Measurements from ENCODE around the gene AASS. TPM values are rescaled to one million over a fixed set of nuclear protein-coding genes. Genes with fewer than 3 reads are reported as not detected.

Gene AASS
- total RNA-seq, 3 donors from 2014 or later, result 4.1 to 14.1 (median 7.4) TPM

- H3K36me3 ChIP-seq (ENCODE audit: low read depth), result no peaks in the 10 kb centered on the region
- H3K9me3 ChIP-seq, result no peaks in the 10 kb centered on the region
- TF ChIP-seq, protein P1, sequence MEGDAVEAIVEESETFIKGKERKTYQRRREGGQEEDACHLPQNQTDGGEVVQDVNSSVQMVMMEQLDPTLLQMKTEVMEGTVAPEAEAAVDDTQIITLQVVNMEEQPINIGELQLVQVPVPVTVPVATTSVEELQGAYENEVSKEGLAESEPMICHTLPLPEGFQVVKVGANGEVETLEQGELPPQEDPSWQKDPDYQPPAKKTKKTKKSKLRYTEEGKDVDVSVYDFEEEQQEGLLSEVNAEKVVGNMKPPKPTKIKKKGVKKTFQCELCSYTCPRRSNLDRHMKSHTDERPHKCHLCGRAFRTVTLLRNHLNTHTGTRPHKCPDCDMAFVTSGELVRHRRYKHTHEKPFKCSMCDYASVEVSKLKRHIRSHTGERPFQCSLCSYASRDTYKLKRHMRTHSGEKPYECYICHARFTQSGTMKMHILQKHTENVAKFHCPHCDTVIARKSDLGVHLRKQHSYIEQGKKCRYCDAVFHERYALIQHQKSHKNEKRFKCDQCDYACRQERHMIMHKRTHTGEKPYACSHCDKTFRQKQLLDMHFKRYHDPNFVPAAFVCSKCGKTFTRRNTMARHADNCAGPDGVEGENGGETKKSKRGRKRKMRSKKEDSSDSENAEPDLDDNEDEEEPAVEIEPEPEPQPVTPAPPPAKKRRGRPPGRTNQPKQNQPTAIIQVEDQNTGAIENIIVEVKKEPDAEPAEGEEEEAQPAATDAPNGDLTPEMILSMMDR (IDR thresholded peaks at IDR 0.05), result no peak
- intact Hi-C loops (cut with DNase I, micrococcal nuclease), result no loop called here
- DNase-seq, result no peak
- no peaks in the 10 kb centered on the region for H3K4me1 ChIP-seq (ENCODE audit: low read depth)
- ATAC-seq, result no peak
- no peak overlapping the region for H3K4me3 ChIP-seq
Measured at GRCh38 chr7:122072272-122072671, 71.8 kb downstream of the AASS start.

DNA sequence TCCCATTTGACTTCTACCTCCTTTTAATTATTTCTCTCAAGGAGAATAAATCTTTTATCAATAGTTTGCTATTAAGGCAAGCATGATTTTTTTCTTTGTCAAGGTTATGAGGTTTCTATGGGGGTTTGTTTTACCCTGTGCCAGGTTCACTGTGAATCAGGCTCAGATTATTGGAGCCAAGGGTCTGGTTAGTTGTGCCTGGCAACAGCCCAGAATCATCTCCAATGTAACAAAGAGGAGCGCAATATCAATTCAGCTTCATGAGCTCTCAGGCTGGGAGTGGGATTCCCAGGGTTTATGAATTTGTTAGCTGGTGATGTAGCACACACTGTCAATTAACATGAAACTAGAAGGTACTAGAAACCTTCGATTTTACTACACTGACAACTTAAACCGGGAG lies 73.2 kb downstream of the AASS start:
- Histone ChIP-seq H3K9me3 (no peaks in the 10 kb centered on the region), H3K4me1 (ENCODE audit: low read depth) (no peaks in the 10 kb centered on the region), H3K36me3 (ENCODE audit: low read depth) (no peaks in the 10 kb centered on the region), H3K4me3 (no peak overlapping the region)
- ATAC-seq, result no peak
- DNase-seq, result no peak
- intact Hi-C loops (cut with DNase I, micrococcal nuclease), result no loop called here
- TF ChIP-seq, protein P1 (IDR thresholded peaks at IDR 0.05), result no peak

GRCh38 chr7:122070062-122070461 lies 74.0 kb downstream of the AASS start:
- no peaks in the 10 kb centered on the region for H3K4me1 ChIP-seq (ENCODE audit: low read depth)
- intact Hi-C loops (cut with DNase I, micrococcal nuclease), result no loop called here
- no peak for ATAC-seq
- H3K9me3 ChIP-seq, result no peaks in the 10 kb centered on the region
- H3K4me3 ChIP-seq, result no peak overlapping the region
- TF ChIP-seq, protein P1 (IDR thresholded peaks at IDR 0.05), result no peak
- no peaks in the 10 kb centered on the region for H3K36me3 ChIP-seq (ENCODE audit: low read depth)
- no peak for DNase-seq

DNA sequence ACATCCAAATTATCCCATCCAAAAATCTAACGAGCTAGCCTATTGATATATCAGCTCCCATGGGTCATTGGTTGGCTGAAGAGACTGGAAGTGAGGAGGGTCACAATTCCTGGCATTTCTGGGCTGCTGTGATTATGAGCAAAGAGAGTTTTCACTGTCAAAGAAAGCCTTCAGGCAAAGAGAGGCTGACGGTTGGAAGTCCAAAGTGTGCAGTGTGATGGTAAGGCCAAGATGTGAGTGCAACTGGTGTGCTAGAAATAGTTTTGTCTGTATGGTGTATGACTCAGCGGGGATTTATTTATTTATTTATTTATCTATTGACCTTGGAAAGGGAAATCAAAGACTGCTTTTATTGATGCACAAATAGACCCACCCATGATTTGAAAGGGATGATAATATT lies 75.0 kb downstream of the AASS start:
- H3K9me3 ChIP-seq, result no peaks in the 10 kb centered on the region
- H3K36me3 ChIP-seq (ENCODE audit: low read depth), result no peaks in the 10 kb centered on the region
- DNase-seq (no peak), ATAC-seq (no peak)
- no peaks in the 10 kb centered on the region for H3K4me1 ChIP-seq (ENCODE audit: low read depth)
- no peak overlapping the region for H3K4me3 ChIP-seq
- intact Hi-C loops (cut with DNase I, micrococcal nuclease), result no loop called here
- TF ChIP-seq, protein P1 (IDR thresholded peaks at IDR 0.05), result no peak

GRCh38 chr7:122068046-122068445 lies 76.0 kb downstream of the AASS start:
- H3K9me3 ChIP-seq, result no peaks in the 10 kb centered on the region
- H3K4me3 ChIP-seq, result no peak overlapping the region
- TF ChIP-seq, protein P1 (IDR thresholded peaks at IDR 0.05), result no peak
- ATAC-seq (no peak), DNase-seq (no peak)
- no peaks in the 10 kb centered on the region for H3K4me1 ChIP-seq (ENCODE audit: low read depth)
- intact Hi-C loops (cut with DNase I, micrococcal nuclease), result no loop called here
- no peaks in the 10 kb centered on the region for H3K36me3 ChIP-seq (ENCODE audit: low read depth)

GRCh38 chr7:122067077-122067476 lies 77.0 kb downstream of the AASS start:
- Histone ChIP-seq H3K36me3 (ENCODE audit: low read depth) (no peaks in the 10 kb centered on the region), H3K4me3 (no peak overlapping the region), H3K9me3 (no peaks in the 10 kb centered on the region), H3K4me1 (ENCODE audit: low read depth) (no peaks in the 10 kb centered on the region)
- DNase-seq, result no peak
- intact Hi-C loops (cut with DNase I, micrococcal nuclease), result no loop called here
- TF ChIP-seq, protein P1 (IDR thresholded peaks at IDR 0.05), result no peak
- ATAC-seq, result no peak
